Renal cortex interstitium (tissue), 11 donors: ENCODE measurements around the gene GNAS-AS1. TPM values are rescaled to one million over a fixed set of nuclear protein-coding genes. Genes with fewer than 3 reads are reported as not detected.

Experiments
- DNase-seq, 11 donors: peaks; one replicate each; pipeline ENCODE4 v3.0.0-alpha.2; 2013; ENCODE audit warnings: low read depth in 9 of 11, low spot score in 4 of 11; ENCODE audit errors: extremely low read depth in 1 of 11
- polyA plus RNA-seq, 3 donors: library from polyadenylated mRNA; unstranded; fragments of 120-200 nt; gene quantifications; one replicate each; pipeline ENCODE4 v1.2.1, GENCODE V29; 2013; ENCODE audit not compliant: insufficient read length in 3 of 3

GNAS-AS1 gene
- polyA plus RNA-seq, 3 donors: 0.97 to 1.4 (median 1.1) TPM

DNA sequence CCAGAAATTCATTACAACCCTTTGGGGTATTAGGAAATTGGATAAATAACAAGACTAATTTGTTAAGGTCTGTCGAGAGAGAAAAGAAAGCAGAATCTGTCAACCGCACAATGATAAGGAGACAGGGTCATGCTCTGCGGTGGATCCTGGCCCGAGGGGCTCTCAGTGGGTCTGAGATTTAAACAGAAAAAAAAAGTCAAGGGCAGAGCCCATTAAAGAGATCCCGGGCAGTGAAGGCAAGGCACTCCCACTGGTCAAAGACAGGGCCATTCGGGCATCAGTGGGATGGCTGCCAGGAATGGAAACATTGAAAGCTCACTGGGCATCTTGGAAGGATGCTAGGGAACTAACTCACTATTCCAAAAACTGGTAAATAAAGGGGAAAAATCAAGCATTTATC lies 77.9 kb downstream of the GNAS-AS1 start:
- DNase-seq: no peak

Other genes with a start within 250 kb of the GNAS-AS1 start
- 10 to 100 TPM; 60.2 to 88.8 (median 64.3) TPM for gene STX16, start 199.6 kb downstream of the GNAS-AS1 start, polyA plus RNA-seq
- 10 to 100 TPM; 35.7 to 54.4 (median 46.9) TPM for gene NPEPL1, start 158.1 kb downstream of the GNAS-AS1 start, polyA plus RNA-seq
- gene GNAS, start 1.8 kb upstream of the GNAS-AS1 start, polyA plus RNA-seq: 1,000 to 10,000 TPM; 1,846 to 2,284 (median 1,968) TPM
- gene NELFCD, start 130.4 kb upstream of the GNAS-AS1 start, polyA plus RNA-seq: 100 to 1,000 TPM; 139 to 146 (median 141) TPM
- gene CTSZ, start 156.4 kb upstream of the GNAS-AS1 start, polyA plus RNA-seq: 10 to 100 TPM; 72.7 to 79.1 (median 78.6) TPM
- 1 to 10 TPM; 1.9 to 3.2 (median 2.9) TPM for gene TUBB1, start 168.5 kb upstream of the GNAS-AS1 start, polyA plus RNA-seq
- gene ATP5F1E, start 181.4 kb upstream of the GNAS-AS1 start, polyA plus RNA-seq: 100 to 1,000 TPM; 170 to 266 (median 207) TPM
- 10 to 100 TPM; 65.5 to 82.4 (median 69.7) TPM for gene PRELID3B, start 191.9 kb upstream of the GNAS-AS1 start, polyA plus RNA-seq